ENCODE data around the gene CAMK2G. TPM values are rescaled to one million over a fixed set of nuclear protein-coding genes. Genes with fewer than 3 reads are reported as not detected.

Gene CAMK2G
- total and polyA plus RNA-seq, 7 donors = 14.4 to 221 (median 153) TPM

DNA sequence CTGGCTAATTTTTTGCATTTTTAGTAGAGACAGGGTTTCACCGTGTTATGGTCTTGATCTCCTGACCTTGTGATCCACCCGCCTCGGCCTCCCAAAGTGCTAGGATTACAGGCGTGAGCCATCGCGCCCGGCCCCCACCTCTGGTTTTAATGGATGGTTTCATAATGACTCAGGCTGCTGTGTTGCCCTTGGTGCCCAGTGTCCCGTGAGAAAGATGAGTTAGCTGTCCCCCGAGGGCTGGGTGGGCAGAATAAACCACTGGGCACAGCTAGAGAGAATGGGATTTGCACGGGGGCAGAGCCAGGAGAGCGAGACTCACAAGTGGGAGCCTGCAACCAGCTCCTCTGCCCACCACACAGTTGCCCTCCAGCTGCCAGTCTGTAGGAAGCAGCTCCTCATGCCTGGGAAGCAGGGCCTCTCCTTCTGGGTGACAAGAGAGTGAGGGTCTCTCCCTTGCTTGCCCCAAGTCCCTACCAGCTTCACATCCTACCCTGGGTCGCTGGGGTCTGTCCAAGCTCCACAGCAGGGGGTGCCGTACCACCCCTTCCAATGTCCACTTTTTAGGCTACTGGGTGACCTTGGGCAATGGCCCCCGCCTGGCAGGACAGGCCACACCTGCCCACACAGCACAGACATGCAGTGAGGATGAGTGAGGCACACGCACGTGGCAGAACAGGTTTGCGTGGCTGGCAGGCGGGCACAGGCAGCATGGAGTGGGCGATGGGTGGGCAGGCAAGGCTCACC lies 46.8 kb downstream of the CAMK2G start:
- Histone ChIP-seq H3K36me3 (peaks cover 28 to 85% (median 48%) of the 10 kb centered on the region in 4 donors), H3K4me1 (no peaks in the 10 kb centered on the region), H3K9me3 (no peaks in the 10 kb centered on the region), H3K4me3 (no peak overlapping the region), H3K27ac (no peak overlapping the region), H3K27me3 (no peaks in the 10 kb centered on the region)
- DNase-seq = no peak
- TF ChIP-seq POLR2A (IDR thresholded peaks at IDR 0.05) = no peak
- TF ChIP-seq POLR2AphosphoS5 (IDR thresholded peaks at IDR 0.05) = no peak
- no peak for TF ChIP-seq CTCF (IDR thresholded peaks at IDR 0.05)
- TF ChIP-seq EP300 (IDR thresholded peaks at IDR 0.05) = no peak
- intact Hi-C loops (cut with DNase I) = no loop called here
- 94 to 95% methylated on average over 19 of the region's 19 CpGs for WGBS, 2 donors

DNA sequence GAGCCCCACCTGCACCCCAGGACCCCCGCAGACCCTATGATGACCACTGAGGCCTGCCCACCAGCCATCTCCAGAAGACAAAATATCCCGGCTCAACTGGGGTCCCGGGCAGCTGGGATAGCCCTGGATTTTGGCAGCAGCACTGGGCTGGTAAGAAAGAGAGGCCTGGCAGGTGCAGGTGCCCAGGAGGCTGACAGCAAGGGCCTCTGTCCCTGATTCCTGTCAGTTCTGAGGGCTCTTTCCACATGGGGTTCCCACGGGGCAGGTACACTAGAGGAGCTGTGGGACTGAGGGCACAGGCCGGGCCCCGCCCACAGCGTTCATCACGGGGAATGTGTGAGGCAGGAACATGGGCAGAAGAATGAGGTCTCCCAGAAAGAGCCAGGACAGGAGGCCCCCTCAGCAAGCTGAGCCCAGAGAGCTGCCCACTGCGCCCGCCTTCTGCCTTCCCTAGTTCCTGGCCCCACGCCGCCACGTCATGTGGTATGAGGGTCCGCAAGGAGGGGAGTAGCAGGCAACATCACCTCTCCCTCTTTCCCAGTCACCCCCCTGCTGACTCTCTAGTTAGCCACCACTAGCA lies 50.1 kb downstream of the CAMK2G start:
- H3K27me3 ChIP-seq = no peaks in the 10 kb centered on the region
- no peak overlapping the region for H3K27ac ChIP-seq
- 94 to 97% methylated on average over 14 of the region's 14 CpGs for WGBS, 2 donors
- no peaks in the 10 kb centered on the region for H3K9me3 ChIP-seq
- TF ChIP-seq CTCF (IDR thresholded peaks at IDR 0.05) (no peak), EP300 (IDR thresholded peaks at IDR 0.05) (no peak), POLR2AphosphoS5 (IDR thresholded peaks at IDR 0.05) (no peak), POLR2A (IDR thresholded peaks at IDR 0.05) (no peak)
- peaks cover 0 to 8% (median 3%) of the 10 kb centered on the region in 4 donors for H3K4me1 ChIP-seq
- peaks cover 42 to 94% (median 64%) of the 10 kb centered on the region in 4 donors for H3K36me3 ChIP-seq
- peak; percentile 64 for DNase-seq
- intact Hi-C loops (cut with DNase I) = no loop called here
- no peak overlapping the region for H3K4me3 ChIP-seq

DNA sequence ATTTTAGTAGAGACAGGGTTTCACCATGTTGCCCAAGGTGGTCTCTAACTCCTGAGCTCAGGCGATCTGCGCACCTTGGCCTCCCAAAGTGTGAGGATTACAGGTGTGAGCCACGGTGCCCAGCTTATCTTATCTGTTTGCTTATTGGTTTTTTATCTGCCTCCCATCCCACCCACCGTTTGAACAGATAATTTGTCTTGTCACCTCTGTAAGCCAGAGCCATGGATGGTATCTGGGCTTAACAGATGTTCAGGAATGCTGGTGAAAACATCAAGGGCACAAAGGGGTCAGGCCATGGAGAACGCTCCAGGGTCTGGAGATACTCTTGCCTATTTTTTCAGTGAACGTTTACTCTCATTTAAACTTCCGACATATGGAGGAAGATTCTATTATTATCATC lies 51.0 kb downstream of the CAMK2G start:
- Histone ChIP-seq H3K4me3 (no peak overlapping the region), H3K27ac (no peak overlapping the region), H3K36me3 (peaks cover 42 to 96% (median 66%) of the 10 kb centered on the region in 4 donors), H3K27me3 (no peaks in the 10 kb centered on the region), H3K9me3 (no peaks in the 10 kb centered on the region), H3K4me1 (peaks cover 0 to 12% (median 5%) of the 10 kb centered on the region in 4 donors)
- no peak for TF ChIP-seq POLR2AphosphoS5 (IDR thresholded peaks at IDR 0.05)
- no peak for TF ChIP-seq EP300 (IDR thresholded peaks at IDR 0.05)
- no peak for TF ChIP-seq CTCF (IDR thresholded peaks at IDR 0.05)
- no peak for TF ChIP-seq POLR2A (IDR thresholded peaks at IDR 0.05)
- no peak for DNase-seq
- intact Hi-C loops (cut with DNase I) = no loop called here
- WGBS, 2 donors = 83 to 88% methylated on average over 7 of the region's 7 CpGs

DNA sequence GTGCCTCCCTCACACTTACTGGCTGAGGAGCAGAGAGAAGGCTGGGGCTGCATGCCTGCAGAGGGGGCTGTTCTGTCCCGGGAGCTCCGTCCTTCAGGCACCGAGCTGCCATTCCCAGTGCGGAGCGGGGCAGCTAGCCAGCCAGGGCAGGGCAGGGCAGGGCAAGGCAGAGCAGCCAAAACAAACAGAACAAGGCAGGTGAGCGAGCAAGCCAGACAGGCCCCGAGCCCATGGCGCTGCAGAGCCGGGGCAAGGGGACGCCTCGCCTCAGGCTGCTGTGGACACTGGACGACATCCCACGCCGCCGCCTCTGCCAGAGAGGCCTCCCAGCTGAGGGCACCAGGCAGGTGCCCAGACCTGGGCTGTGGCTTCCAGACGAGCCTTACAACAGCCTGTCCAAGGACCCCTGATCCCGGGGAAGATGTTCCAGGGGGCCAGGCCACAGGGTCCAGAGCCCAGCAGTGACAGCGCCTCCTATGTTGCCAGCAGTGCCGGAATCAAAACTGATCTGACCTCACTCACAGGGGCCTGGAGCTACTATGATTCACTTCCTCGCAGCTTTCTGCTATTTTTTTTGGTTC lies 54.8 kb downstream of the CAMK2G start:
- peaks cover 0 to 29% (median 12%) of the 10 kb centered on the region in 4 donors for H3K4me1 ChIP-seq
- 16 to 67% methylated on average over 20 of the region's 20 CpGs for WGBS, 2 donors
- H3K9me3 ChIP-seq = no peaks in the 10 kb centered on the region
- TF ChIP-seq POLR2A (IDR thresholded peaks at IDR 0.05) = no peak
- no peak for TF ChIP-seq EP300 (IDR thresholded peaks at IDR 0.05)
- TF ChIP-seq POLR2AphosphoS5 (IDR thresholded peaks at IDR 0.05) = no peak
- TF ChIP-seq CTCF (IDR thresholded peaks at IDR 0.05) = no peak
- H3K27me3 ChIP-seq = no peaks in the 10 kb centered on the region
- no peak for DNase-seq
- H3K27ac ChIP-seq = peak overlapping the region; percentile 18 to 55 (median 49)
- H3K36me3 ChIP-seq = peaks cover 41 to 96% (median 68%) of the 10 kb centered on the region in 4 donors
- intact Hi-C loops (cut with DNase I) = no loop called here
- no peak overlapping the region for H3K4me3 ChIP-seq
